ENCODE measurements around the gene SLC15A3. TPM values are rescaled to one million over a fixed set of nuclear protein-coding genes. Genes with fewer than 3 reads are reported as not detected.

The SLC15A3 gene
- total RNA-seq, 1 donor from 2014 or later = 3.5 TPM

GRCh38 chr11:60924110-60924905 is 27.7 kb downstream of the SLC15A3 start, which contains the start of gene TMEM132A:
TSS of gene TMEM132A (plus strand) at chr11:60924460. CDS start at chr11:60924634, 174 bp downstream.
- Mint-ChIP-seq H3K4me1 (ENCODE audit: unreplicated experiment) (peaks cover 15% of the 10 kb centered on the region), H3K27ac (peak within 1 kb of the TSS; percentile 23), H3K9me3 (no peaks in the 10 kb centered on the region), H3K27me3 (no peaks in the 10 kb centered on the region), H3K36me3 (peaks cover 8% of the 10 kb centered on the region), H3K4me3 (peak within 1 kb of the TSS; percentile 97)
- no peak for TF ChIP-seq CTCF (conservative IDR thresholded peaks at IDR 0.05)
- peak; percentile 85 for DNase-seq (ENCODE audit: extremely low spot score, unreplicated experiment)

- no peak for TF ChIP-seq CTCF (conservative IDR thresholded peaks at IDR 0.05)
- Mint-ChIP-seq H3K4me1 (ENCODE audit: unreplicated experiment) (peaks cover 15% of the 10 kb centered on the region), H3K9me3 (no peaks in the 10 kb centered on the region), H3K4me3 (peak overlapping the region; percentile 97), H3K27ac (no peak overlapping the region), H3K36me3 (peaks cover 8% of the 10 kb centered on the region), H3K27me3 (no peaks in the 10 kb centered on the region)
- DNase-seq (ENCODE audit: extremely low spot score, unreplicated experiment) = no peak
Observed at GRCh38 chr11:60923800-60924109, 28.2 kb downstream of the SLC15A3 start.

GRCh38 chr11:60923326-60923725 is 28.6 kb downstream of the SLC15A3 start:
- no peaks in the 10 kb centered on the region for H3K9me3 Mint-ChIP-seq
- no peak for TF ChIP-seq CTCF (conservative IDR thresholded peaks at IDR 0.05)
- no peak for DNase-seq (ENCODE audit: extremely low spot score, unreplicated experiment)
- H3K27ac Mint-ChIP-seq = no peak overlapping the region
- peaks cover 8% of the 10 kb centered on the region for H3K36me3 Mint-ChIP-seq
- no peaks in the 10 kb centered on the region for H3K27me3 Mint-ChIP-seq
- H3K4me1 Mint-ChIP-seq (ENCODE audit: unreplicated experiment) = peaks cover 15% of the 10 kb centered on the region
- peak overlapping the region; percentile 69 for H3K4me3 Mint-ChIP-seq

- Mint-ChIP-seq H3K9me3 (no peaks in the 10 kb centered on the region), H3K27ac (no peak overlapping the region), H3K36me3 (peaks cover 8% of the 10 kb centered on the region), H3K4me1 (ENCODE audit: unreplicated experiment) (peaks cover 19% of the 10 kb centered on the region), H3K27me3 (no peaks in the 10 kb centered on the region), H3K4me3 (no peak overlapping the region)
- no peak for DNase-seq (ENCODE audit: extremely low spot score, unreplicated experiment)
- no peak for TF ChIP-seq CTCF (conservative IDR thresholded peaks at IDR 0.05)
Observed at GRCh38 chr11:60922906-60923305, 29.1 kb downstream of the SLC15A3 start.

- H3K27me3 Mint-ChIP-seq = no peaks in the 10 kb centered on the region
- peaks cover 25% of the 10 kb centered on the region for H3K4me1 Mint-ChIP-seq (ENCODE audit: unreplicated experiment)
- no peak for DNase-seq (ENCODE audit: extremely low spot score, unreplicated experiment)
- H3K36me3 Mint-ChIP-seq = peaks cover 8% of the 10 kb centered on the region
- H3K27ac Mint-ChIP-seq = no peak overlapping the region
- no peak overlapping the region for H3K4me3 Mint-ChIP-seq
- no peaks in the 10 kb centered on the region for H3K9me3 Mint-ChIP-seq
- no peak for TF ChIP-seq CTCF (conservative IDR thresholded peaks at IDR 0.05)
Observed at GRCh38 chr11:60921777-60922335, 30.1 kb downstream of the SLC15A3 start.

Measured in type B pancreatic cell (in vitro differentiated cells).